Right lobe of liver (tissue), 4 donors: ENCODE data around the gene DBH.

Experiments used
- POLR2A ChIP-seq: fragments of 450-650 bp; IDR thresholded peaks from one replicate; pipeline ENCODE4 v1.6.1; 2017; ENCODE audit warnings: antibody characterized with exemption, mild to moderate bottlenecking
- TF ChIP-seq, protein P1 (sequence below), 4 donors: fragments of 200-600 bp in 3 of 4; fragments of 450-650 bp in 1 of 4; IDR thresholded peaks; one replicate each; pipeline versions ENCODE4 v1.5.1 to v1.8.0; 2016 to 2022; ENCODE audit warnings: antibody characterized with exemption in 4 of 4, mild to moderate bottlenecking in 2 of 4
- donor health status: DM: no; HTN: no; CAD: no.
- donor health status: DM: no; HTN: no; CAD: no.
- donor health status: DM: no; HTN: yes; CAD: no.

DNA sequence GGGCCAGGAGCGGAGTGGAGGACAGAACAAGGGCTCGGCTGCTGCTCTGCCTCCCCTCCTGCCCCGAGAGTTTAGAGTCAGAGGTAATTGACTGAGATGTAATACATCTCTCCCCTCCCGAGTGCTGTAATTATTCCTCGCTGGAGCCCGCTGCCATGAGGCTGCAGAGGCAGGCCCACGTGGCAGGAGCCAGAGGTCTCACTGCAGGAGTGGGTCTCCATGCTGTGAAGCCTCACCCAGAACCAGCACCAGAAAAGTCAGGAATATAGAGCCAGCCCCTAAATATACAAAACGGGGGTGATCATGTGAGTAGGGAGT is 29.5 kb upstream of the DBH start:
- TF ChIP-seq, protein P1, sequence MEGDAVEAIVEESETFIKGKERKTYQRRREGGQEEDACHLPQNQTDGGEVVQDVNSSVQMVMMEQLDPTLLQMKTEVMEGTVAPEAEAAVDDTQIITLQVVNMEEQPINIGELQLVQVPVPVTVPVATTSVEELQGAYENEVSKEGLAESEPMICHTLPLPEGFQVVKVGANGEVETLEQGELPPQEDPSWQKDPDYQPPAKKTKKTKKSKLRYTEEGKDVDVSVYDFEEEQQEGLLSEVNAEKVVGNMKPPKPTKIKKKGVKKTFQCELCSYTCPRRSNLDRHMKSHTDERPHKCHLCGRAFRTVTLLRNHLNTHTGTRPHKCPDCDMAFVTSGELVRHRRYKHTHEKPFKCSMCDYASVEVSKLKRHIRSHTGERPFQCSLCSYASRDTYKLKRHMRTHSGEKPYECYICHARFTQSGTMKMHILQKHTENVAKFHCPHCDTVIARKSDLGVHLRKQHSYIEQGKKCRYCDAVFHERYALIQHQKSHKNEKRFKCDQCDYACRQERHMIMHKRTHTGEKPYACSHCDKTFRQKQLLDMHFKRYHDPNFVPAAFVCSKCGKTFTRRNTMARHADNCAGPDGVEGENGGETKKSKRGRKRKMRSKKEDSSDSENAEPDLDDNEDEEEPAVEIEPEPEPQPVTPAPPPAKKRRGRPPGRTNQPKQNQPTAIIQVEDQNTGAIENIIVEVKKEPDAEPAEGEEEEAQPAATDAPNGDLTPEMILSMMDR (IDR thresholded peaks at IDR 0.05), result no peak
- no peak for TF ChIP-seq POLR2A
